ENCODE results near the gene FEM1C. TPM values are rescaled to one million over a fixed set of nuclear protein-coding genes. Genes with fewer than 3 reads are reported as not detected.

The FEM1C gene
- total and polyA plus RNA-seq, 2 experiments from 2014 or later, result 4.7 to 21.6 TPM

- H3K4me3 Mint-ChIP-seq, result no peak overlapping the region
- H3K4me3 ChIP-seq, result no peak overlapping the region
- no peak for DNase-seq (ENCODE audit: low spot score)
- no peaks in the 10 kb centered on the region for H3K9me3 Mint-ChIP-seq
- no peaks in the 10 kb centered on the region for H3K9me2 ChIP-seq (ENCODE audit: insufficient read depth)
- ATAC-seq, result no peak
- no peak overlapping the region for H3K27ac Mint-ChIP-seq
- TF ChIP-seq NANOG (IDR thresholded peaks at IDR 0.05; ENCODE audit: borderline replicate concordance) (no peak), POLR2AphosphoS5 (IDR thresholded peaks at IDR 0.05; ENCODE audit: low read depth) (no peak), REST (IDR thresholded peaks at IDR 0.05; ENCODE audit: unreplicated experiment) (no peak)
- peaks cover 100% of the 10 kb centered on the region for H3K79me2 ChIP-seq (replicated peaks; ENCODE audit: insufficient read depth)
- peaks cover 13% of the 10 kb centered on the region for H4K20me1 ChIP-seq (replicated peaks; ENCODE audit: insufficient read depth)
- no peaks in the 10 kb centered on the region for H3F3A ChIP-seq (replicated peaks; ENCODE audit: low read depth)
- peaks cover 3% of the 10 kb centered on the region; the same call in 1 of the 2 replicates for H3K4me1 ChIP-seq (ENCODE audit: insufficient read depth)
- no peaks in the 10 kb centered on the region; the same call in 1 of the 2 replicates for H3K36me3 ChIP-seq (ENCODE audit: insufficient read depth)
- H3K27ac ChIP-seq (ENCODE audit: low read depth), result no peak overlapping the region; the same call in 1 of the 2 replicates
- no peak overlapping the region for H3K4me2 ChIP-seq
- H3K36me3 Mint-ChIP-seq (ENCODE audit: low read depth), result peaks cover 26% of the 10 kb centered on the region
- H3K27me3 ChIP-seq (ENCODE audit: insufficient read depth), result no peaks in the 10 kb centered on the region
- no peaks in the 10 kb centered on the region for H3K27me3 Mint-ChIP-seq (ENCODE audit: insufficient read depth, low read depth, poor library complexity)
- H2AFZ ChIP-seq, result no peak overlapping the region
- H3K4me1 Mint-ChIP-seq, result peaks cover 31% of the 10 kb centered on the region
Measured at GRCh38 chr5:115532517-115532916, 12.1 kb downstream of the FEM1C start.

DNA sequence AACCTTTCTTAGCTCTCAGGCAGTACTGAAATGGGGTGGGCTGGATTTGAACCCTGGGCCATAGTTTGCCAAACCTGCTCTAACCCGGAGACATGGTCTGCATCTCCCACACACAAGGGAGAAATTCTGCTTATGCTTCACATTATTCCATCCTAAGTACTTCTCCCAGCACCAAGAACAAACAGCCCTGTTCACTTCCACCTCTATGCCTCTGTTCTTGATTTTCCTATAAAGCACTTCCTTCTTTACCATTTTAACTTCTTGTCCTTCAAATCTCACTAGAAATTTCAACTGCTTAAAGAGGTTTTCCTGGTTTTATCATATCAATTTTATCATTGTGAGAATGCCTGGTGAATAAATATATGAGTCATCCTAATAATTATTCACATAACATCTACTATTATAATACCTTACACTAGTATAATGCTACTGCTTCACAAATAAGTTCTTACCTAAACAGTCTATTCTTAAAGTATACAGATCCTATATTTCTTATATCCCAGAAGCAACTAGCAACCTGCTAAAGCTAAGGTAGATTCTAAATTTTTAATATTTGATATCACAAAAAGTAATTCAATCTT lies 12.7 kb downstream of the FEM1C start:
- H3K4me3 Mint-ChIP-seq, result no peak overlapping the region
- H3K27ac Mint-ChIP-seq, result no peak overlapping the region
- Histone ChIP-seq H3F3A (replicated peaks; ENCODE audit: low read depth) (no peaks in the 10 kb centered on the region), H3K27me3 (ENCODE audit: insufficient read depth) (no peaks in the 10 kb centered on the region), H2AFZ (no peak overlapping the region), H3K4me2 (no peak overlapping the region), H3K36me3 (ENCODE audit: insufficient read depth) (no peaks in the 10 kb centered on the region; the same call in 1 of the 2 replicates), H3K79me2 (replicated peaks; ENCODE audit: insufficient read depth) (peaks cover 100% of the 10 kb centered on the region), H4K20me1 (replicated peaks; ENCODE audit: insufficient read depth) (peaks cover 8% of the 10 kb centered on the region), H3K27ac (ENCODE audit: low read depth) (no peak overlapping the region), H3K9me2 (ENCODE audit: insufficient read depth) (no peaks in the 10 kb centered on the region), H3K4me3 (no peak overlapping the region), H3K4me1 (ENCODE audit: insufficient read depth) (0 out of 2 replicates have a peak, but pooled peaks cover 3% of the 10 kb centered on the region)
- TF ChIP-seq EZH2phosphoT487 (IDR thresholded peaks at IDR 0.05; ENCODE audit: unreplicated experiment) (no peak), ZNF114 (CRISPR knock-in tag; IDR thresholded peaks at IDR 0.05) (no peak), REST (IDR thresholded peaks at IDR 0.05; ENCODE audit: unreplicated experiment) (no peak), ZNF331 (CRISPR knock-in tag; IDR thresholded peaks at IDR 0.05; ENCODE audit: low read depth) (no peak), STAT1 (IDR thresholded peaks at IDR 0.05; ENCODE audit: unreplicated experiment) (no peak)
- ATAC-seq, result no peak
- H3K9me3 Mint-ChIP-seq, result no peaks in the 10 kb centered on the region
- H3K27me3 Mint-ChIP-seq (ENCODE audit: insufficient read depth, low read depth, poor library complexity), result no peaks in the 10 kb centered on the region
- H3K36me3 Mint-ChIP-seq (ENCODE audit: low read depth), result peaks cover 21% of the 10 kb centered on the region
- peaks cover 26% of the 10 kb centered on the region for H3K4me1 Mint-ChIP-seq
- no peak for DNase-seq (ENCODE audit: low spot score)

Data from GM23338 (cell line).